Left kidney (tissue), 2 donors: ENCODE results near the gene TNNT1. TPM values are rescaled to one million over a fixed set of nuclear protein-coding genes. Genes with fewer than 3 reads are reported as not detected.

Source experiments
- DNase-seq: peaks from one replicate; pipeline ENCODE4 v3.0.0-alpha.2; 2013
- polyA plus RNA-seq: library from polyadenylated mRNA; unstranded; fragments of 120-200 nt; gene quantifications from one replicate; pipeline ENCODE4 v1.2.1, GENCODE V29; 2013; ENCODE audit not compliant: insufficient read length

TNNT1 gene
- polyA plus RNA-seq, 1 donor = 3.8 TPM

DNA sequence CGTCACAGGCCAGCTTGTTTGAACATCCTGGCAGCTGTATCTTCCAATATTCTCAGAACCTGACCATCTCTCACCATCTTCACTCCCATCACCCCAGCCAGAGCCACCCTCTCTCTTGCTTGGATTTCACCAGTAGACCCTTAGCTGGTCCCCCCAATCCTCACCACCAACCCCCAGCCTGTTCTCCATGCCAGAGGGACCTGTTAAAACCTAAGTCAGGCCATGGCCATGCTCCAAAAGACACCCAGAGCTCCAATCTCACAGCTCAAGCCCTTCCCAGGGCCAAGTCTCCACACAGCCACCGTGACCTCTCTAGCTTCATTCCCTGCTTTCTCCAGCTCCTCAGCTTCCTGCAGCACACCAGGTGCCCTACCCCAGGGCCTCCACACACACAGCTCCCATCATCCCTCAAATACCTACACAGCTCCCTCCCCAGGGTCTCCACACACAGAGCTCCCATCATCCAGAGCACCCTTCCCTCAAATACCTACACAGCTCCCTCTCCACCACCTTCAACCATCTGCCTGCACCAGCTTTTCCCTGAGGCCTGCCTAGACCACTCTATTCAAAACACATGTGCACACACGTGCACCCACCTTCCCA is 59.6 kb downstream of the TNNT1 start:
- no peak for DNase-seq

DNA sequence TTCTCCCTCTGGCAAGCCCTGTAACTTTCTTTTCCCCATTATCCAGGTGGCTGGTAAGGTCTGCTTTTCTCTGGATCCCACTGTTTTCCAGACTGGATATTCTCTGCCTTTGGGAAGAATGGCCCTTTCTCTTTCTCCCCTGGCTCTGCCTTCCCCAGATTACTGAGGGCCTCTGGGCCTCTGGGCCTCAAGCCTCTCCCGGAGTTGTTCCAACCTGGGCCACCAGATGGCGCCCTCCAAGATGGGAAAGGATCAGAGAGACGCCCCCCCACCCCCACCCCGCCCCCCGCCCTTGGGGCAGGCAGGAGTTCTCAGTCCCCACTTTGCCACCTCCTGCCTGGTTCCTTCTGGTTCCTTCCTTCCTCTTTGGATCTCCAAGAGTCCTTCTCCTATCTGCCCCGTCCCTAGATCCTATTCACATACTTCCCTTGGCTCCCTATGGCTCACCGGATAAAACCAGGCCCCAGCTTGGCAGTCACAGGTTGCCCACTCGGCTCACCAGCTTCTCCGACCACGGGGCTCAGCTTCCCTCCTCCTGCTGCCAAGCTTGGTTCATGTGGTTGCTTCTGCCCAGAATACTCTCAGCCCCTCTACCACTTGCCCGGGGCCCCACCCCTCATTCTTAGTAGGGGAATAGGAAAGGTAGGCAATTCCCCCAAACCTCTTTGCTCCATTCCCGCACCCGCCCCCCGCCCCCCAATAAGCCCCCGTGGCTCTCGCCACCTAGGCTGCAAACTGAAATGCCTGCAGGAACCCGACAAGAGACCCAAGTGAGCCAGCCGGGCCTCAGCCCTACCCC is 60.3 kb downstream of the TNNT1 start:
- DNase-seq = no peak

DNA sequence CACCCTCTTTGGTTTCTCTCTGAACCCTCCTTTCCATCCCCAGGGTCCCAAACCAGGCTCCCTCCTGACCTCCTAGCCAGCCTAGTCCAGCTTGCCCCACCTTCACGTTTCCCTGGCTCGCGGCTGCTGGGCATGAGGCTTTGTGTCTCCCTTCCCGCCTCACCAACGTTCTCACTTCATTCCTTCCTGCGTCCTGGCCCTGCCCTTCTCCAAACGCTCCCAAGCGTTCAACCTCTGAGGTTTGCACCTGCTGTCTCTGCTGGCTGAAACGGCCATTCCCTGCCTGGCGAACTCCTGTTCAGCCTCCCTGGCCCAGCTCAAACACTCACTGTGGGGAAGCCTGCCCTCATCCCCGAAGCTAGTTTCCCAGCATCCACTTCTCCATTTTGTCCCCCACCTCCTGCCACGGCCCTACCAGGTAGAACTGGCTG is 61.0 kb downstream of the TNNT1 start:
- DNase-seq = no peak

DNA sequence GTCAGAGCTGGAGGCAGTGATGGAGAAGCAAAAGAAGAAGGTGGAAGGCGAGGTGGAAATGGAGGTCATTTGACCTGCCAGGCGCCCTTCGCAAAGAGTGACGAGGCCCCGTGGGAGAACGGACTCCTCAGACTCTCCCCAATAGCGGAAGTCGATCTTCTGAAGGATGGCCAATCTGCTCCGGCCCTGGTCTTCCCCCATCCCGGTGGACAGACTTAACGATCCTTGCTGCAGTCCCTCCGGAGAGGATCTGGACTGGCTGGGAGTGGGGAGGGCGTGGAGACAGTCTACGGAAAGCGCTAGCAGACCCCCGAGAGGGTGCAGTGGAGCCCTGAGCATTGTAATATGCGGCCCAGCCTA is 61.5 kb downstream of the TNNT1 start:
- no peak for DNase-seq

DNA sequence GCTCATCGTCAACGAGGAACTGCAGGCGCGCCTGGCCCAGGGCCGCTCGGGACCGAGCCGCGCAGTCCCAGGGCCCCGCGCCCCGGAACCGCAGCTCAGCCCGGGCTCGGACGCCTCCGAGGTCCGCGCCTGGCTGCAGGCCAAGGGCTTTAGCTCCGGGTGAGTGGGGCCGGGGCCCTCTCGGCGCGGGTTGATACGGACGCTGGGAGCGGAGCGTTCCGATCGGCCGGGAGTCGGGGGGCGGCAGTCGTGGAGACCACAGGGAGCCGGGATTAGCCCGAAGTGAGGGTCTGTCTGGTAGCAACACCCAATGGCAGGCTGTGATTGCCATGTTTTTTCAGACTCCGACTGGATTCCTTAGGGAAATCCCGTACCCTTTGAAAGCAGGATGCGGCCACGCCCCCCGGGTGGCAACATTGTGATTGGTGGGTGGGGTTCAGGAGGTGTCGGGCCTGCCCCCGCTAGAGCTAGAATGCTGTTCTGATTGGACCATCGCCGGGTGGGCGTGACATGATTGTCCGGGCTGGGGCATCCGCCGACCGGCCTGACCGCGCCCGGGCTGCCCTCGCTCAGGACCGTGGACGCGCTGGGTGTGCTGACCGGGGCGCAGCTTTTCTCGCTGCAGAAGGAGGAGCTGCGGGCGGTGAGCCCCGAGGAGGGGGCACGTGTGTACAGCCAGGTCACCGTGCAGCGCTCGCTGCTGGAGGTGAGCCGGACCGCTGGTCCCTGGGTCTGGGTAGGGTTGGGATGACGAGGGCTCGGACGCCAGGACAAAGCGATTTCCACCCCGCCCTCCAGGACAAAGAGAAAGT is 62.1 kb downstream of the TNNT1 start:
- DNase-seq = peak; percentile 92

DNA sequence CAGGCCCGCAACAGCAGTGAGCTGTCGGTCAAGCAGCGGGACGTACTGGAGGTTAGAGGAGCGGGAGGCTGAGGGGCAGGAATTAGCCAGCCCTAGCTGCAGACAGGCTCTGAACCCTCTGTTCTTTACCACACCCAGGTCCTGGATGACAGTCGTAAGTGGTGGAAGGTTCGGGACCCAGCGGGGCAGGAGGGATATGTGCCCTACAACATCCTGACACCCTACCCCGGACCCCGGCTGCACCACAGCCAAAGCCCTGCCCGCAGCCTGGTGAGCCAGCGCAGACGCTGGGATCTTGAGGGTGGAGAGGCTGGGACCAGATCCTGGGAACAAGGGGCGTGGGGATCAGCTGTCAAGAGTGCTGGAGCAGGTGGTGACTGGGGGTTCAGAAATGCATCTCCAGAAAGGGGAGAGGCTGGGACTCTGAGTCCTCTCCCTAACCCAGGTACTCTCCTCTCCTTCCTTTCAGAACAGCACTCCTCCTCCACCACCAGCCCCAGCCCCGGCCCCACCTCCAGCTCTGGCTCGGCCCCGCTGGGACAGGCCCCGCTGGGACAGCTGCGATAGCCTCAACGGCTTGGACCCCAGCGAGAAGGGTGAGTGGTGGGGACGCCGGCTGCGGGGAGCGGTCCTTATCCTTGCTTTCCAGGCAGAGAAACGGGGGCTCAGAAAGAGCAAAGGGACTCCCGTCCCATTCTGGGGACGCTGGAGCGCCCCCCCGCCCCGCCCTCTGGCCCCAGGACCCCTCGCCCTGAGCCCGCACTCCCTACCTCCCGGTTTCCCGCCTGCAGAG is 62.9 kb downstream of the TNNT1 start:
- no peak for DNase-seq

DNA sequence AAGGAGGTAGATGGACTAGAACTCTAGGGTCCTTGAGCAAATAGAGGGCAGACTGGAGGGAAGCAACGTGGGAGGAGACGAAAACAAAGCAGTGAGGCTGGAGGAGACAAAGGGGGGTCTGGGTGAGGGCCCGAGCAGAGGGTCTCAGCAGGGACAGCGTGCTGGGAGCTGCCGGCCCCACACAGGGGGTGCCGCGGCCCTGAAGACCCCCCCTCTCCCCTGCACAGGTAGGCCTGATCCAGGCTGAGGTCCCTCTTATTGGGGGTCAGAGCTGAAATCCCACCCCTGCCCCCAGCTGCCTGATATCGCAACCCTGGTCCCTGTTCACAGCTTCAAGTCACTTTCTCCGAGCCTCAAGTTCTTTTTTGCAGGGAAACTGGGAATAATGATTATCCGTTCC is 64.6 kb downstream of the TNNT1 start:
- no peak for DNase-seq

DNA sequence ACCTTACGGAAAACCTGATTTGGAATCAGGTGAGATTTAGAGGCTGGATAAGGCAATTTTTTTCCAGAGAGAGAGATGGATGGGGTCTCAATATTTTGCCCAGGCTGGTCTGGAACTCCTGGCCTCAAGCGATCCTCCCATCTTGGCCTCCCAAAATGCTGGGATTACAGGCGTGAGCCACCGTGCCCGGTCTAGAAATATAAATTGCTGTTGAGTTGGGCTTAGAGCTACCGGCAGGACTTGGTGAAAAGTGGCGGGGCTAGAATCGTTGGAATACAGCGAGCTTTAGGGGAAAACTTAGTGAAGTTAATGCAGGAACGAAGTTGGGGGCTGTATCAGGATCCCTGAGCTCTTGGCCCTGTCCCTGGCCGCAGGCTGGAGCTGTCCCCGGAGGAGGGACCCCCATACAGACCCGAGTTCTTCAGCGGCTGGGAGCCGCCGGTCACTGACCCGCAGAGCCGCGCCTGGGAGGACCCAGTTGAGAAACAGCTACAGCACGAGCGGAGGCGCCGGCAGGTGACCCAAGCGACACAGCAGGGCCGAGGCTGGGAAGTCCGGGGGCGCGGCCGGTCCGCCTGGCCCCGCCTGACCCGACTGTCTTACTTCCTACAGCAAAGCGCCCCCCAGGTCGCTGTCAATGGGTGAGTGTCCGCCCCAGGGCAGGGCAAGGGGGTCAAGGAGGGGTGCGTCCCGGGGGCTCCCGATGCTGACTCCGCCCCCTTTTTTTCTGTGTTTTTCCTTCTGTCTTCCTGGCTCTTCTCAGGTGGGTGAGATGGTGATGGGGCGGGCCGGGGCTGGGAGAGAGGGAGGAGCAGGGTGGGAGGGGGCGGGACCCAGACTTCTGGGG is 65.8 kb downstream of the TNNT1 start:
- DNase-seq = no peak

Other genes starting within 250 kb of the TNNT1 start
- 0.37 TPM for gene NCR1, start 243.1 kb downstream of the TNNT1 start, polyA plus RNA-seq
- not detected for gene NLRP7, start 201.7 kb downstream of the TNNT1 start, polyA plus RNA-seq
- gene NLRP2, start 182.8 kb downstream of the TNNT1 start, polyA plus RNA-seq = 35.6 TPM
- gene GP6, start 110.9 kb downstream of the TNNT1 start, polyA plus RNA-seq = 0.35 TPM
- gene RDH13, start 86.1 kb downstream of the TNNT1 start, polyA plus RNA-seq = 22.0 TPM
- gene EPS8L1, start 73.3 kb downstream of the TNNT1 start, polyA plus RNA-seq = 56.7 TPM
- gene PPP1R12C, start 31.6 kb downstream of the TNNT1 start, polyA plus RNA-seq = 68.6 TPM
- 3.3 TPM for gene TNNI3, start 8.5 kb upstream of the TNNT1 start, polyA plus RNA-seq
- 7.5 TPM for gene DNAAF3, start 17.4 kb upstream of the TNNT1 start, polyA plus RNA-seq
- gene SYT5, start 31.1 kb upstream of the TNNT1 start, polyA plus RNA-seq = 0.30 TPM
- 0.07 TPM for gene PTPRH, start 60.3 kb upstream of the TNNT1 start, polyA plus RNA-seq
- gene TMEM86B, start 79.6 kb upstream of the TNNT1 start, polyA plus RNA-seq = 2.8 TPM
- 46.0 TPM for gene PPP6R1, start 109.8 kb upstream of the TNNT1 start, polyA plus RNA-seq
- 24.0 TPM for gene HSPBP1, start 130.9 kb upstream of the TNNT1 start, polyA plus RNA-seq
- 14.7 TPM for gene BRSK1, start 134.8 kb upstream of the TNNT1 start, polyA plus RNA-seq
- gene TMEM150B, start 176.1 kb upstream of the TNNT1 start, polyA plus RNA-seq = 1.5 TPM
- 24.4 TPM for gene KMT5C, start 190.7 kb upstream of the TNNT1 start, polyA plus RNA-seq
- gene COX6B2, start 205.5 kb upstream of the TNNT1 start, polyA plus RNA-seq = 0.78 TPM
- gene GARIN5B, start 214.1 kb upstream of the TNNT1 start, polyA plus RNA-seq = 0.17 TPM
- gene IL11, start 221.3 kb upstream of the TNNT1 start, polyA plus RNA-seq = 1.4 TPM
- gene TMEM190, start 227.6 kb upstream of the TNNT1 start, polyA plus RNA-seq = 0.48 TPM
- 0.32 TPM for gene TMEM238, start 235.1 kb upstream of the TNNT1 start, polyA plus RNA-seq
- gene RPL28, start 236.7 kb upstream of the TNNT1 start, polyA plus RNA-seq = 746 TPM